Activated CD4-positive, CD25-positive, alpha-beta regulatory T cell treated with anti-CD3 and anti-CD28 coated beads, Interleukin-2, amount 50 U/mL, for 16 hours (primary cell): ENCODE results near the gene DYNC2LI1.
"Not testable (repeated sequence)": the region's sequence is repeated elsewhere in the genome, so short reads cannot be mapped to it uniquely, and the experiment has no call there.

Source experiments
- DNase-seq: peaks from one replicate; pipeline ENCODE4 v3.0.0-alpha.2; 2020; ENCODE audit warnings: low read depth, low spot score

Gene DYNC2LI1

DNA sequence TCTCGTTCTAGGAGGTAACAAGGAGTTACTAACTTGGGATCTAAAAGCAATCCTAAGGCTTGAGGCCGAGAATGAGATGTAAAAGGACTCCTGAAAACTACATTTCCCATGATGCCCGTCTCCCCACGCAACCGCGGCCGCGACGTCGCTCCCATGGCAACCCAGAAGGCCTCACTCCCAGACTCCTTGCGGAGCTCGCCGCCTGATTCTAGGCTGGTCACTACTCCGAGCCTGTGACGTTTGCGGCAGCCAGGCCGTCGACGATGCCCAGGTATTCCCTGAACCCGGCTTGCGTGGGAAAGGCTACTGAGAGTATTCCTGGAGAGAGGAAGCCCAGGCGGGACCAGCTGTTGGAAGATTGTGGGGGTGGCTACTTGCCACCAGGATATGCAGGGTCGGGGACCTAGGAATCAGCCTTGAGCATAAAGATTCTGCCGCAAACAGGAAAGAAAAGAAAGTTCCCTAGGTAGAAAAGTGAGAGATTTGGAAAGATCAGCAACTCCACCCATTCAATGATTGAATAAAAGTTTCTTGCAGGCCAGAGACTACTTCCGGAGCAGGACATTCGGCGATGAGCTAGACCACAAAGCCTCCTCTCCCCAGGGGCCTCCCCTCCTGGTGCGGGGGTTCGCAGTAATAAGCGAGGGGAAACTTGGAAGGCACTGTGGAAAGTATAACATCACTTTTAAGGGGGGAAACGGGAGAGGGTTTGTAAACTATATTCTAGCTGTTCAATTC lies at the start of gene DYNC2LI1:
Gene DYNC2LI1, plus strand, starts transcription at position 164 of the 738 bp plus-strand sequence. Its CDS starts 100 bp downstream, at position 264.
- DNase-seq = peak; percentile 44

DNA sequence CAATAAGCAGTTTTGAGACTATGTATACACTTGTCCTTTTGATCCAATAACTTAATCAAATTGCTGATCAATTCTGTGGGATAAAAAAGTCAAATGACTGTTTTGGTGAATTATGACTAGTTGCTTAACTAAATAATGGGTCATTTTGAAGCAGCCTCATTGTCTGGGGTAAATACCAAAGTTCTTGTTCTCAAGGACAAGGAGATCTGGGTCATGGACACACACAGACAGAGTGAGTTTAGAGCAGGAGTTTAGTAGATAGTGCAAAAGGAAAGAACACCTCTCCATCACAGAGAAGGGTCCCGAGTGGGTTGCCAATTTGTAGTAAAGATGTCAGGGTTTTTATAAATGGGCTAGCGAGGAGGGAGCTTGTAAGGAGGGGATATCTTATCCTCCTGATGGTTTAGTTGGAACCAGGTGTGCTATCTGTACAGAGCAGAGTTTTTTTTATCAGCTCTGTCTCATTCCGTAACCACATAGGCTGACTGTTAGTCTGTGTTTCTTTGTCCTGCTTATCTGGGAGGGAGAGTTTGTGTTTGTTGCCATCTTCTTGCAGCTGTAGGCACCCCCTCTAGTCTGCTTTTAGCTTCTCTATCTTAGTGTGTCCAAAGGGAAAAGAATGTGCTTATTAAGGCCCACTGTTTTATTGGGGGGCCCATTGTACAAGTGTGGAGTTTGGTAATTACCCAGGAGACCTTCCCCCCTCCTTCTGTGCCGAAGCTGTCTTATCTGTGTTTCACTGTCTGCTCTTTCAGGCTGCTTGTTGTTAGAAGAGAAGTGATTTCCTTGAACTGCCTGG lies 48.9 kb upstream of the DYNC2LI1 start:
- no peak for DNase-seq

DNA sequence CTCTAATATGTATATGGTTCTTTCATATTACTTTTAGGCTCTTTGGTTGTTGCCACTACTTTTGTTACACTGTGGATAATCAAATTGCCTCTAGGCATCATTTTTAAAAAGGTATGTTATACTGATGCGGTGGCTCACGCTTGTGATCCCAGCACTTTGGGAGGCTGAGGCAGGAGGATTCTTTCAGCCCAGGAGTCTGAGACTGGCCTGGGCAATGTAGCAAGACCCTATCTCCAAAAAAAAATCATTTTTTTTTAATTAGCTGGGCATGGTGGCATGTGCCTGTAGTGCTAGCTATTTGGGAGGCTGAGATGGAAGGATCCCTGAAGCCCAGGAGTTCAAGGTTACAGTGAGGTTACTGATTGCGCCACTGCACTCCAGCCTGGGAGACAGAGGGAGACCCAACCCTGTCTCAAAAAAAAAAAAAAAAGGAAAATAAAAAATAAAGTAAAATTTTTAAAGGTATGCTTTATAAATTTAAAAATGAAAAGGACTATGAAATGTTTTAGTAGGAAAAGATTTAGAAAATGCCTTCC lies 48.1 kb upstream of the DYNC2LI1 start:
- no peak for DNase-seq

- DNase-seq = not testable (repeated sequence)
These were observed 46.7 kb upstream of the DYNC2LI1 start for GRCh38 chr2:43726961-43727633.

GRCh38 chr2:43727634-43728014 lies 46.2 kb upstream of the DYNC2LI1 start:
- DNase-seq = no peak

DNA sequence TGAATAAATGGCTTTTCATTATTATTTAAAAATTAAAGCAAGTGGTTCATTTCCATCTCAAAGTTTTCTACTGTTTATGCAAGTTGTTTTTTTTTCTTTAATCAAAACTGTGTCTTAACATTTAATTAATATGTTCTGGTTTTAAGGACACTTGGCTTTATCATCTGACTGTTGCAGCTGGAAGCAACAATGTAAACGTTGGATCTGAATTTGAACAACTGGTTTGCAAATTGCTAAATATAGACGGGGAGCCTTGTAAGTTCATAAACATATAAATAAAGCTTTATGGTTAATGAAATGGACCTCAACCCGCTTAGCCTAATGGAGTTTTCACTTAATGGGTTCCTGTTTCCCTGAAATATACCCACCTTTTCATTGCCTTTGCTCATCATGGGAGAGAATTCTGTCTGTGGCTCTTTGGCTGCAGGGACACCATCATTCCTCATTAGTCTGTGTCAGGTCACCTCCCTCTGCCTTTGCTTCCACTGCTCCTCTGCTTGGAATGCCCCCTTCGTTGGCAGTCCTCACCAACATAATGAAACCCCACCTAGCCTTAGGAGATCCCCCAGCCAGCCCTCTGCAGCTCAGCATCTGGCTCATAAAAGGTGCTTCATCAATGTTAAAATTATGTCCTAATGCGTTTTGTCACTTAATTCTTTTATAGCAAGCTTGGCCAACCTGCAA lies 44.2 kb upstream of the DYNC2LI1 start:
- DNase-seq = no peak

DNA sequence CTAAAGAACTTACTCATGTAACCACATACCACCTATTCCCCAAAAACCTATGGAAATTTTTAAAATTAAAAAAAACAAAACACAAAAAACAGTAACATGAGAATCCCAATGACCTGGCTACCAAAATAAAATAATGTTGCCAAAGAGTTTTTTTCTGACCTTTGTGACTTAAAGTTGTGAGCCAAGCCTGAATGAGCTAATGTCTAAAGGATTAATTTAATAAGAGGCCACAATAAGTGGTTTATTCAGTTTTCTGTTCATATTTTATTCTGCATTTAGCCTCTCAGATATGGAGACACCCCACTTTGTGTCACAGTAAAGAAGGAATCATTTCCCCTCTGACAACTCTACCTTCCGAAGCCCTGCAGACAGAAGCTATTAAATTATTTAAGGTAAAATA lies 42.6 kb upstream of the DYNC2LI1 start:
- no peak for DNase-seq

DNA sequence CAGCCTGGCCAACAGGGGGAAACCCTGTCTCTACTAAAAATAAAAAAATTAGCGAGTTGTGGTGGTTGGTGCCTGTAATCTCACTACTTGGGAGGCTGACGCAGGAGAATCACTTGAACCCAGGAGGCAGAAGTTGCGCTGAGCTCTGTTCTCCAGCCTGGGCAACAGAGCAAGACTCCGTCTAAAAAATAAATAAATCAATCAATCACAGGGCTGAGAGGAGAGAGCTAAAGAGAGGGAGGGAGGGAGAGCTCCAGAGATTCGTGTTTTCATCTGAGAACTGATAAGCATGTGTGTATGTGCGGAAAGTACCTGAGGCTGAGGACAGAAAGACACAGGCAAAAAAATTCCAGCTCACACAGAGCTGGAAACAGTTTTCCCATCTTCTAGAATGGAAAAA lies 37.2 kb upstream of the DYNC2LI1 start:
- no peak for DNase-seq

GRCh38 chr2:43737097-43737854 lies 36.6 kb upstream of the DYNC2LI1 start:
- no peak for DNase-seq

DNA sequence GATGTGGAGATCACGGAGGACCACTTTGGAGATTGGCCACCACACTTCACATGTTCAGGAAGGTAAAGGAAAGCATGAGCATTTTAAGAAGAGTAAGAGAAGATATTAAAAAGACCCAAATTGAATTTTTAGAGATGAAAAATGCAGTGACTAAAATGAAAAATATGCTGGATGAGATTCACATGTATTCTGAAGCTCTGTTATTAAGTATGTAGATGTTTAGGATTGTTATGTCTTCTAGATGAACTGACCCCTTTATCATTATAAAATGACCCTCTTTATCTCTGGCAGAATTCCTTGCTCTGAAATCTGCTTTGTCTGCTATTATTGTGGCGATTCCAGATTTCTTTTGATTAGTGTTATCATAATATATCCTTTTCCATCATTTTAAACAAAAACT lies 36.0 kb upstream of the DYNC2LI1 start:
- DNase-seq = no peak

DNA sequence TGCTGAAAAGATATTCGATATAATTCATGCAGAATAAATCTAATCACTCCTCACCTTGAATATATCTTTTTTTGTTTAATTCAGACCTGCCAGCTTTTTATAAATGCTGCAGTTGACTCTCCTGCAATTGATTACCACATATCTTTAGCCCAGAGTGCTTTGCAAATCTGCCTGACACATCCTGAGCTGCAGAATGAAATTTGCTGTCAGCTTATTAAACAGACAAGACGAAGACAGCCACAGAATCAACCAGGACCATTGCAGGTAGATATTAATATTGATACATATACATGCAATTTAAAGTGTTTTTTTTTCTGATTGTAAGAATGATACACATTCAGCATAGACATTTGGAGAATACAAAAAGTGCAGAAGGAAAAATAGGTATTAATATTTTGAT lies 35.6 kb upstream of the DYNC2LI1 start:
- no peak for DNase-seq

DNA sequence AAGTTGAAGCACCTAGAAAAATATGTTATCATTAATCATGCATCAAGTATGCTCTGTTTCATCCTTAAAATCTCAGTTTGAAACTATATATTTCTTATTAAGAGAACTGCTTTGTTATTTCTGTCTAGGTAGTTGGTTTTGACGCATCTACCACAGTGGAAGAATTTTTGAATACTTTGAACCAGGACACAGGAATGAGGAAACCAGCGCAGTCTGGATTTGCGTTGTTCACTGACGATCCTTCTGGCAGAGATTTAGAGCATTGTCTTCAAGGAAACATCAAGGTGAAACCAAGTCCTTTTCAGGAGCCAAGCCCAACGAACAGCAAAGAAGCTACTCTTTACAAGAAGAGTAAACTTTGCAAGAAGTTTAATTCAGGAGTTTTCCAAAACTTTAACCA lies 30.1 kb upstream of the DYNC2LI1 start:
- no peak for DNase-seq

- DNase-seq = no peak
These were observed 28.4 kb upstream of the DYNC2LI1 start for GRCh38 chr2:43745457-43745856.

- DNase-seq = no peak
These were observed 25.5 kb upstream of the DYNC2LI1 start for GRCh38 chr2:43748333-43748732.

- no peak for DNase-seq
These were observed 24.3 kb upstream of the DYNC2LI1 start for GRCh38 chr2:43749583-43749982.

- DNase-seq = no peak
These were observed 22.3 kb upstream of the DYNC2LI1 start for GRCh38 chr2:43751476-43751990.

DNA sequence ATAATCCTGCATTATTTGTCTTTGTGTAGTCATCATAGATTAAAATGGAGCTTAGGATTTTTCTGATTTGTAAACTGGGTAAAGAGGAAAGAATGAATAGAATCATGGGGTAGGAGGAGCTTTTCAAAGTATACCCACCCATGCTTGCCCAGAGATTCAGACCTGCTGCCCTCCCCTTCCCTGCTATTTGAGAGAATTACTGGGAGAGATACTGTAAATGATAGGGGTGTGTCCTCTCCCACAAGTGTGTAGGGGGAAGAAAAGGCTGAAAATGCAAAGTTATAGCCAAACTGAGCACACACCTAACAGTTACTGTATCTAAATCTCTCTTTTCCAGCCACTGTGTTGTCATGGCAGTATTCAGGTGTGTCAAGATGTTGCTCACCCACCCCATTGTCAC lies 21.5 kb upstream of the DYNC2LI1 start:
- no peak for DNase-seq

DNA sequence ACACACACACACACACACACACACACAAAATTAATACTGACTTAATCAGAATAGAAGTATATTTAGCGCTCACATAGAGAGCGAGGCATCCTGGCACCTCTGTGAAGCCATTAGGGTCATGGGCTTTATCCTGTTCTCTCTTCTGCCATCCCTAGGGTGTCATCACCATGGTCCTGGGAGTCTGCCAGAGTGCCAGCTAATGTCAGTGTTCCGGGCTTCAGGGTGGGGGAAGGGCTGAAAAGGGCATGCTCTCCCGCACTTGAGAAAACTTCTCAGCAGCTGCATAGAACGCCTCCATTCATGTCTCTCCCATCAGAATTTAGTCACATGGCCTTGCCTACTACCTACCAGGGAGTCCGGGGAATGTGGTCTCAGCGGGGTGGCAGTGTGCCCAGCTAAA lies 19.7 kb upstream of the DYNC2LI1 start:
- no peak for DNase-seq

- no peak for DNase-seq
These were observed 15.1 kb upstream of the DYNC2LI1 start for GRCh38 chr2:43758739-43759138.

- no peak for DNase-seq
These were observed 14.6 kb upstream of the DYNC2LI1 start for GRCh38 chr2:43759195-43759594.

DNA sequence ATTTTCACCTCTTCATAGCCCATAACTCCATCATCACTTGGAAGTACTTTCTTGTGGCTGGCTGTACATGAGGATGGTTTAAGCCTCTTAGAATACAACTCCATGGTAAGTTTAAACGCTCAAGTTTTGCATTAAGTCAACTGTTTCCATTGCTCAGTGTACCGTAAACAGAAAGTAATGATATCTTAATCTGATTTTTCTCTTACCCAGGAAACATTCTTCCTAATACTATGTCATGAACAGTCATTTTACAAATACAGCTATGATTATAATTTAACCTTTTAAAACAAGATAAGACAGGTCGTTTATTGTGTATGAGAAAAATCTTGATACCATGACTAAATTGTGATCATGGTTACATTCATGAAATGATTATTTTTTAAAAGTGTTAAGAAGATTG lies 11.6 kb upstream of the DYNC2LI1 start:
- DNase-seq = no peak
